NCI-H2081 (cell line): Measurements from ENCODE around the gene PLCH1.

Experiments
- DNase-seq, 2 experiments: peaks; one replicate each; lab custom pipeline; 2025; lab: John Stamatoyannopoulos, UW

PLCH1 gene

GRCh38 chr3:155744626-155745324 lies at the start of gene PLCH1:
TSS of gene PLCH1 (minus strand) at chr3:155745071. CDS start at chr3:155704224, 40,847 bp downstream.
- DNase-seq: peak; percentile 81 to 89

DNA sequence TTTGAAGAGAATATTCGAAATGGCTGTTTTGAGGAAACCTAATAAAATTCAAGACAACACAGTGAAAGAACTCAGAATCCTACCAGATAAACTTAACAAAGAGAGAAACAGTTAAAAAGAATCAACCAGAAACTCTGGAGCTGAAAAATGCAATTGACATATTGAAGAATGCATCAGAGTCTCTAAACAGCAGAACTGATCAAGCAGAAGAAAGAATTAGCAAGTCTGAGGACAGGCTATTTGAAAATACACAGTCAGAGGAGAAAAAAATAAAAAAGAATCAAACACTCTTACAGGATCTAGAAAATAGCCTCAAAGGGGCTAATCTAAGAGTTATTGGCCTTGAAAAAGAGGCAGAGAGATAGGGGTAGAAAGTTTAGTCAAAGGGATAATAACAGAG lies 47.7 kb upstream of the PLCH1 start:
- no peak for DNase-seq

DNA sequence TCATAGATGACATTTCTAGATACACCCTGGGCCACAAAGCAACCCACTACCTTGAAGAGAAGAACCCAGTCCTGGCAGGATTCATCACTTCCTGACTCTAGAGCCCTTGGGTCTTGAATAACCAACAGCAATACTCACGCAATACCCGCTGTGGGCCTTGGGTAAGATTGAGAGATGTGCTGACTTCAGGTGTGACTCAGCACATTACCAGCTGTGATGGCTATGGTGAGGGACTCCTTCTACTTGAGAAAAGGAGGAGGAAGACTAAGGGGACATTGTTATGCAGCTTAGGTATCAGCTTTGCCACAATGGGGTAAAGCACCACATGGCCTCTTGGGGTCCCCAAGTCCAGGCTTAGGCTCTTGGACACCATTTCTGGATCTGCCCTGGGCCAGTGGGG lies 46.3 kb upstream of the PLCH1 start:
- DNase-seq: no peak

DNA sequence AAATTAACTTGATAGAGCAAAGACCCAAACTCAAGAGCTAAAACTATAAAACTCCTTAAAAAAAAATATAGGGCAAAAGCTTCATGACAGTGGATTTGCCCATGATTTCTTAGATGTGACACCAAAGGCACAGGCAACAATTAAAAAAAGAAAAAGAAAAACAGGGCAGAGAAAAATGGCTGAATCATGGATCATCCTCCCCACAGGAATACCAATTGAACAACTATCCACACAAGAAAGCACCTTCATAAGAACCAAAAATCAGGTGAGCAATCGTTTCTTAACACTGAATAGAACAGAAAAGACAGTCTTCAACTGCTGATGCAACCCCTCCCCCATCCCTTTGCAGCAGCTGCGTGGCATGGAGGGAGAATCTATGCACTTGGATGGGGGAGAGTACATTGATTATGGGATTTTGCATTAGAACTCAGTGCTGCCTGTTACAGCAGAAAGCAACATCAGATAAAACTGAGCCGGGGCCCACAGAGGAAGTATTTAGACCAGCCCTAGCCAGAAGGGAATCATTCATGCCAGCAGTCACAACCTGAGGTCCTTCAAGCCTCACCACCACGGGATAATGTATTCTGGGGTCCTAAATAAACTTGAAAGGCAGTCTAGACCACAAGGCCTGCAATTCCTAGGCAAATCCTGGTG lies 45.5 kb upstream of the PLCH1 start:
- DNase-seq: no peak

GRCh38 chr3:155785662-155786295 lies 40.9 kb upstream of the PLCH1 start:
- DNase-seq: peak; percentile 21 to 66

GRCh38 chr3:155782390-155782953 lies 37.6 kb upstream of the PLCH1 start:
- DNase-seq: no peak

DNA sequence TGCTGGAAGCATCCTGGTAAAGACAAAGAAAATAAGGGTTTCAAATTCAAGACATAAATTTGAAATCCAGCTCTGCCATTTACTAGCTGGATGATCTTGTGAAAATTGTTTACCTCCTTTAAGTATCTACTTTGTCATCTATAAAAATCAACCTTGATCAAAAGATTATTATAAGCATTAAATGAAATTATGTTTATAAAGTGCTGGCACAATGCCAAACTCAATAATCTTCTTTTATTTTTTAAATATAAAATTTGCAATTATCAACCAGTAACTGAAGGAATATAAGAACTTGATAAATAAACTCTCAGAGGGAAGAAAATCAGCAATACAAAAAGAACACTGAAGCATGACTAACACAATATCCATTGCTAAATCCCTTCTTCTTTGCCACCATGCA lies 35.4 kb upstream of the PLCH1 start:
- no peak for DNase-seq

DNA sequence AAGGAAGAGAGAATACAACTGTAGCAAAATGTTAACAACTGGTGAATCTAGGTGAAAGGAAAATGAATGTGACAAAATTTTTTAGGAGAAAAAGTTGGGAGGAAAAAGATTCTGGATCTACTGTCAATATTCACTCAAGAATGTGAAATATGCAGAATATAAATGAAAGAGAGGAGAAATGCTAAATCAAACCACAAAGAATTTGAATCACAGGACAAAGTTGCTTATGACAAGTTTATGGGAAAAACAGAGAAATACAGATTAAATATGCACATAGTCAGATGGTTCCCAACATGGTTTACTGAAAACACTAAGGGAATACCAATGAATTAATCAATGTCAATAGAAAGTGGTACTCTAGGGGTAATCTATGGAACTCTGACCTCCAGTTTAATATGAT lies 33.6 kb upstream of the PLCH1 start:
- no peak for DNase-seq

DNA sequence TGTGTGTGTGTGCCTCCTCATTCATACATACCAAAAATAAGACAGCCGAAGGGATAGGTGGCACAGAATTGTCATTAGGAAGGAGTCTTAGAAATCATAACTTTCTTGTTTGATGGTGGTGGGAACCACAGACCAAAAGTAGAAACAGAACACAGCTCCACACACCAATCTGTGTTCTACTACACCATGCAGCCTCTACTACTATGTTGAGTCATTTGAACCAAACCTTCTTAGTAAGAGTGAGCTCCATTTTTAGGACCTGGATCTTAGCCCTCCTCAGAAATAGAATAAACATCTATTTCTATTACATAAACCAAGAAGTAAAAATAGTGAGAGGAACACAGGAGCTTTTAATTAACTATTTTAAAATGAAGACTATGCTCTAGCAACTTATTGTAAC lies 27.9 kb upstream of the PLCH1 start:
- no peak for DNase-seq

DNA sequence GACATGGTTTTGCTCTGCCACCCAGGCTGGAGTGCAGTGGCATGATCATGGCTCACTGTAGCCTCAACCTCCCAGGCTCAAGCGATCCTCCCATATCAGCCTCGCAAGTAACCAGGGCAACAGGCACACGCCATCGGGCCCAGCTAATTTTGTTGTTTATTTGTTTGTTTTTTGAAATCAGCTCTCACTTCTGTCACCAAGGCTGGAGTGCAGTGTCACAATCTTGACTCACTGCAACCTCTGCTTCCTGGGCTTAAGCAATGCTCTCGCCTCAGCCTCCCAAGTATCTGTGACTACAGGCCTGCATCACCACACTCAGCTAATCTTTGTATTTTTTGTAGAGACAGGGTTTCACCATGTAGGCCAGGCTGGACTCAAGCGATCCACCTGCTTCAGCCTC lies 26.3 kb upstream of the PLCH1 start:
- no peak for DNase-seq

GRCh38 chr3:155766206-155766605 lies 21.3 kb upstream of the PLCH1 start:
- DNase-seq: no peak

- no peak for DNase-seq
Observed at GRCh38 chr3:155763870-155764463, 19.1 kb upstream of the PLCH1 start.

- no peak for DNase-seq
Observed at GRCh38 chr3:155760653-155761052, 15.8 kb upstream of the PLCH1 start.

- no peak for DNase-seq
Observed at GRCh38 chr3:155757577-155757976, 12.7 kb upstream of the PLCH1 start.

GRCh38 chr3:155753038-155753639 lies 8.3 kb upstream of the PLCH1 start:
- peak; percentile 51 to 63 for DNase-seq

DNA sequence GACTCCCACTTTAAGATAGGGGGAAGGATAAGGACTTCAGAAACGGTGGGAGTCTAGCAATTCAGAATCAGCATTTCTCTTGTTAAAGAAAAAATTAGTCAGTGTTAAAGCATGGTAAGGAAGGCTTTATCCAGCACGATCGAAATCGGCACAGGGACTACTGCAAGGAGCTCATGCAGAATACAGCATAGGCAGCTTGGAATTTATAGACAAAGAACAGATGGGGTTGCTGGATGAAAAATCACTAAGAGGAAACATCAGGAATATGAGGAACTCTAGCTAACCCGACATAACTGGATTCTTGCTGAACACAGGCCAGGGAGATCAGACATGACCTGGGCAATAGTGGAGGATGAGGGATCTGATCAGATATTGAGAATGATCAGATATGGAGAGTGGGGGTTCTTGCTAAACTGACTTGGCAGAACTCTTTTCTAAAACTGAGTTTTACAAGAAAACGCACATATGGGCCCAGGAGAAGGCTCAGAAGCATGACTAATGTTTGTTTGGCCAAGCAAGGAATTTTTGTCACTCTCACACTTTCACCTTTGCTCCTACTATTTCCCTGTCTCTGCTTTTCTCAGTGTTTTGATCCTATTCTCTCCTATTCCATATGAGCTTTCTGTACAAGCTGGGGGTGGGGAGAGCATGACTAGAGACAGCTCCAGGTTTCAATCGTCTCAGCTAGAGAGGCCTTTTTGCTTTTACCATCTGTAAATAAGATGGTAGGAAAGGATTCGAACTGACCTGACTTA lies 3.9 kb upstream of the PLCH1 start:
- DNase-seq: no peak

GRCh38 chr3:155747946-155748290 lies 3.0 kb upstream of the PLCH1 start:
- DNase-seq: no peak

DNA sequence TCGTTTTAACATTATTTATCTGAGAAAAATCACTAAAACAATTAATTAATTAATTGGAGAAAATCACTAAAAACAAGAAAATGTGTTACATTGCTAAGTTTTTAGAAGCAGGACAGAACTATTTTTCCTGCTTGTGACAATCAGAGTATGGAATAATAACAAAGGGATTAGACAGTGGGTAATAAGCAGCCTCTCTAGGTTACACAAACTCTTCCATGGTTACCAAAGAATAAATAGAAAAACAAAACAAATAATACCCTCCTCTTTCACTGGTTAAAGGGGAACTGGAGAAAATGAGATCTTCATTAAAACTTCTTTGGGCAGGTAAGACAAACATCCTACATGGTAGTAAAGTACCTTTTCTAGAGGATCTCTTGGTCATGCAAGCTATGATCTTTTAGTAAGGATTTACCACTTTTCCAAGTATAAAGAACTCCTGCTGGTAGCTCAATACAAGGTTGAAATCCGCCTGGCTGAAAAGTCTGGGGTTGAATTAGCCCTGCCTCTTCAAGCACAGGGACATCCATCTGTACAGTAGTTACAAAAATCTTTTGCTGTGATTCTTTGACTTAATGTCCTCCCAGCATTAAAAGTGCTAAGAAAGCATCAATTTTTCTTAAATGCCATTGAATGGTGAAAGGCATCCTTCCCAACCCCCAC lies 2.5 kb upstream of the PLCH1 start:
- peak in 1 of 2 experiments; percentile 45 for DNase-seq

- no peak for DNase-seq
Observed at GRCh38 chr3:155746703-155747102, 1.8 kb upstream of the PLCH1 start.

DNA sequence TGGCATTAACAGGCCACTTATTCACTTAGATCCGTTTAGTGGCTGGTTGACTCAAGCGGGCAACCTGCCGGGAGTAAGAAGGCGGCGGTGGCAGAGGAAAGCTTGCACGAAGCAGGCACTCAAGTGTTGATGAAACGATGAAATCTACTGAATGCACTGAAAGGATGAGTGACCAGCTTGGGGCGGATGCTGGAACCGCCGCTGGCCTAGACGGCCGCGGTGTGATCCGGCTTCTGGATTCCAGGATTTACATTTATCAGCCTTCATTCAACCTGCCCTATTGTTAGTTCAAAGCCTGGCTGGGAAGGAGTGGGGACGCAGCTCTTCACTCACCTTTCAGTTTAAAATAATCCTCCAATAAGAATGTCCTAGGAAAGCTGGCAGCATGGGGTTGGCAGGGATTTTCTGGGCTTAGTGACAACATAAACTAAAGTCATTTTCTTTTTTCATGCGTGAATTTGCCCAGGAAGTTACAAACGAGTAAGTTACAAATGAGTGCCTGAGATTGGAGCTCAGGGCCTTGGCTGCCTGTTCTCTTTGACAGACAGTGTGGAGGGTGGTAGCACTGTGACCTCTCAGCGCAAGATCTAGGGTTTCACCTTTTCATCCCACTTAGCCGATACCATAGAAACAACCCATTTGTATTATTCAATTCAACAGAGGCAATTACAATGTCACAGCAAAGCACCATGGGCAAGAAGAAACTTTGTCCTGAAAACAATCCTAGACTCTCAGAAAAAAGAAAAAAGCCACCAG lies 1.1 kb upstream of the PLCH1 start:
- peak; percentile 56 to 82 for DNase-seq
